ENCODE data around the gene NUP153.

NUP153 gene

DNA sequence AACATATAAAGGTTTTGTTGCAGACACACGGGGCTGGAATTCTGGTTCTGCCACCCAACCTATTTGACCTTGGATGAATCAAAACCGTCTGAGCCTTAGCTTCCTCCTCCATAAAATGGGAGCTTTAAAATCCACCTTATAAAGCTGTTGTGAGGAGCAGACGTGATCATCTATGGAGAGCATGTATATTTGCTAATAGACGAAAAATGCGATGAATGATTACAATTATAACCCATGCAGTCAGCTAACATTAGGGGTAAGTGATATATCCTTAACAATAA, 586 bp upstream of the NUP153 start:
- H3K9ac ChIP-seq (ENCODE audit: low read length), result no peak overlapping the region
- H3K27me3 ChIP-seq (ENCODE audit: control insufficient read depth, insufficient read depth, low read length), result no peaks in the 10 kb centered on the region
- H3K36me3 ChIP-seq (ENCODE audit: control insufficient read depth, insufficient read depth, low read length), result no peaks in the 10 kb centered on the region
- peak overlapping the region; percentile 68 for H3K27ac ChIP-seq (ENCODE audit: low read depth, low read length)
- H3K4me3 ChIP-seq (ENCODE audit: low read length), result peak overlapping the region; percentile 65
- peaks cover 6% of the 10 kb centered on the region for H3K4me1 ChIP-seq (ENCODE audit: control insufficient read depth, insufficient read depth, low read length)

DNA sequence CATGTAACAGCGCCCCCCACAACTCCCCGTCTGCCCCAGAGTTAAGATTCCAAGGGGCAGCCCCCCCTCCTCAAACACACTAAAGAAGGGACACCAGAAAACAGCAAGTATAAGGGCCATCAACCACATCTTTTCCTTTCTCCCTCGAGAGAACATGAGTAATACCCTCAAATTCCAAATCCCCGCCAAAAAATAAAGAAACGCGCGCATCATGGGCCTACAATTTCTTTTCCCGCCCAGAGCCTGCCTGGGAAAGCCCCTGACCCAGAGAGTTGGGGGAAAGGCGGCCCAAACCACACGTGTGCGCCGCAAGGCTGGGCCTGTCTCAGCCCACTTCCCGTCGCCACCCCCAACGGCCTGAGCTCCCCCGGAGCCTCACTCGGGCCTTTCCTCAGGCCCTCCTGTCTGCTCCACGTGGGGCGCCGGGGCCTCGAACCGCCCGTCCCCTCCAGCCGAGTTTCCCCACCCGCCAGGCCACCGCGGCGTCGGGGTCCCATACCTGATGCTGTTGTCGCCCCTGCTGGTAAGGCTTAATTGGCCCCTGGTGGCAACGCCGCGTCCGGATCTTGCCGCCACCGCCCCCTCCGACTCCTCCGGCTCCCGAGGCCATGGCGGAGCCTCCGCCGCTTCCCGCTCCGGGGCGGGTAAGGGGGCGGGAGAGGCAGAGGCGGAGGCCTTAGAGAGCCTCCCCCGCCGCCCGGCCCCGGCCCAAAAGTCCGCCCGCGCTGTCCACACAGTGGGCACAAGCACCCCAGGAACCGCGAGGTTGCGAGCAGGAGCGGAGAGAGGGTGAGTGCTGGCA, 746 bp downstream of the NUP153 start:
- Histone ChIP-seq H3K27me3 (ENCODE audit: control insufficient read depth, insufficient read depth, low read length) (no peaks in the 10 kb centered on the region), H3K9ac (ENCODE audit: low read length) (peak overlapping the region; percentile 88), H3K36me3 (ENCODE audit: control insufficient read depth, insufficient read depth, low read length) (no peaks in the 10 kb centered on the region), H3K4me3 (ENCODE audit: low read length) (peak overlapping the region; percentile 84), H3K27ac (ENCODE audit: low read depth, low read length) (peak overlapping the region; percentile 100), H3K4me1 (ENCODE audit: control insufficient read depth, insufficient read depth, low read length) (peaks cover 6% of the 10 kb centered on the region)

DNA sequence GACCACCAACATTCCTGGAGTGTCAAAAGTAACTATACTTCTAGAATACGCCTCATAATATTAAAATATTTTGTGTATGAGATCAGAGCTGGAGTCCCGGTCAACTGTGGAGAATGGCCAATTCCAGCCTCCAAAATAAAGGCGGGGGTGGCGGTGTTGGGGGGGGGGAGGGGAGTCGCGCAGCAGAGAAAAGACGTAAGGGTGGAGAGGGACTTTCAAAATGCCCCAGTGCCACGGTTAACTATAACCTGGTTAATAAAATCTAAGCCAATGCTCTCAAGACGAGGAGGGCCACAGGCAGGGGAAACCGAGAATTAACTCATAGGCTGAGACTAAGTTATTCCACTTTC, 1.3 kb downstream of the NUP153 start:
- peaks cover 6% of the 10 kb centered on the region for H3K4me1 ChIP-seq (ENCODE audit: control insufficient read depth, insufficient read depth, low read length)
- H3K9ac ChIP-seq (ENCODE audit: low read length), result peak overlapping the region; percentile 88
- peak overlapping the region; percentile 84 for H3K4me3 ChIP-seq (ENCODE audit: low read length)
- H3K27ac ChIP-seq (ENCODE audit: low read depth, low read length), result peak overlapping the region; percentile 100
- no peaks in the 10 kb centered on the region for H3K36me3 ChIP-seq (ENCODE audit: control insufficient read depth, insufficient read depth, low read length)
- H3K27me3 ChIP-seq (ENCODE audit: control insufficient read depth, insufficient read depth, low read length), result no peaks in the 10 kb centered on the region

DNA sequence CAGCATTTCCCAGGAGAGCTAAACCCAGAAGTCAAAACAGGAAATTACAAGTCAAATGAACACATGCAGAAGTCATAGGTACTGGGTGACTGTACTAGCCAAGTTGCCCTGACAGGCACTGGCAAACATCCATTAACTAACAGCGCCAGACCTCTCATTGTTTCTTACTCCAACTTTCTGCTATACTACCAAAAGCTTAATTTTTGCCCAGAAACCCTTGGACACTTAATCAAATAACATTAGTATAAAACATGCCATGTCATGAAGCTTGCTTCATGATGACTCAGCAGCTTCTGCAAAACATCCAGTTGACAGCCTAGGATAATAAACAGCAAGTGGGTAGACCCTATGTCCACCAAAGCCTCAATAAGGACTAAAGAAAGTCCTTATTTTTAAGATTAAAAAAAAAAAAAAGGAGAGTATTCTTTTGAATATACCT, 3.5 kb downstream of the NUP153 start:
- no peaks in the 10 kb centered on the region for H3K27me3 ChIP-seq (ENCODE audit: control insufficient read depth, insufficient read depth, low read length)
- peaks cover 6% of the 10 kb centered on the region for H3K4me1 ChIP-seq (ENCODE audit: control insufficient read depth, insufficient read depth, low read length)
- H3K36me3 ChIP-seq (ENCODE audit: control insufficient read depth, insufficient read depth, low read length), result no peaks in the 10 kb centered on the region
- H3K27ac ChIP-seq (ENCODE audit: low read depth, low read length), result no peak overlapping the region
- no peak overlapping the region for H3K4me3 ChIP-seq (ENCODE audit: low read length)
- no peak overlapping the region for H3K9ac ChIP-seq (ENCODE audit: low read length)

DNA sequence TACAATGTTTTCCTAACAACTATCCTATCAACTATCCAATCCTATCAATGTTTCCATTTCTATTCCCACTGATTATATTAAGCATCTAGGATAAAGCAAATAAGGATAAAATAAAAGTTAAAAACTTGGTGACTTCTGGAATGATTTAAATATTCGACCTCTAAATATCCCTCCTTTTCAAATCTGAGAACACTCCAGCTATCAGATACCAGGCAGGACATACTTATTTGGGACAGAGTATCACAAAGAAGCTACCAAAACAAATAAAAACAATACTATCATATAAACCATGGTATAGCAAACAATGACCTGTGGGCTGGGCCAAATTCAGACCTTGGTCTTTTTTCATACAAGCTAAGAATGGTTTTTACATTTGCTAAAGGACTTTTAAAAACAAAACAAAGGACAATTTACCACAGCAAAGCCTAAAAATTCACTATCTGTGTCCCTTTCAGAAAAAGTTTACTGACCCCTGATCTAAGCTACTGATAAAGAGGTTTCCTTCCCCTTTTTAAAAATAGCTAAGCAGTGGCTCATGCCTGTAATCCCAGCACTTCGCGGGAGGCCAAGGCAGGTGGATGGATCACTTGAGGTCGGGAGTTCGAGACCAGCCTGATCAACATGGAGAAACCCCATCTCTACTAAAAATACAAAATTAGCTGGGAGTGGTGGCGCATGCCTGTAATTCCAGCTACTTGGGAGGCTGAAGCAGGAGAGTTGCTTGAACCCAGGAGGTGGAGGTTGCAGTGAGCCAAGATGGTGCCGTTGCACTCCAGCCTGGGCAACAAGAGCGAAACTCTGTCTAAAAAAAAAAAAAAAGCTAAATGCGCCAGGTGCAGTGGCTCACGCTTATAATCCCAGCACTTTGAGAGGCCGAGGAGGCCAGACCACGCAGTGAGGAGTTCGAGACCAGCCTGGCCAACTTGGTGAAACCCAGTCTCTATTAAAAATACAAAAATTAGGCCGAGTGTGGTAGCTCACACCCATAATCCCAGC, 6.0 kb downstream of the NUP153 start:
- H3K4me3 ChIP-seq (ENCODE audit: low read length), result no peak overlapping the region
- H3K36me3 ChIP-seq (ENCODE audit: control insufficient read depth, insufficient read depth, low read length), result no peaks in the 10 kb centered on the region
- H3K27ac ChIP-seq (ENCODE audit: low read depth, low read length), result no peak overlapping the region
- peaks cover 6% of the 10 kb centered on the region for H3K4me1 ChIP-seq (ENCODE audit: control insufficient read depth, insufficient read depth, low read length)
- no peak overlapping the region for H3K9ac ChIP-seq (ENCODE audit: low read length)
- H3K27me3 ChIP-seq (ENCODE audit: control insufficient read depth, insufficient read depth, low read length), result no peaks in the 10 kb centered on the region

DNA sequence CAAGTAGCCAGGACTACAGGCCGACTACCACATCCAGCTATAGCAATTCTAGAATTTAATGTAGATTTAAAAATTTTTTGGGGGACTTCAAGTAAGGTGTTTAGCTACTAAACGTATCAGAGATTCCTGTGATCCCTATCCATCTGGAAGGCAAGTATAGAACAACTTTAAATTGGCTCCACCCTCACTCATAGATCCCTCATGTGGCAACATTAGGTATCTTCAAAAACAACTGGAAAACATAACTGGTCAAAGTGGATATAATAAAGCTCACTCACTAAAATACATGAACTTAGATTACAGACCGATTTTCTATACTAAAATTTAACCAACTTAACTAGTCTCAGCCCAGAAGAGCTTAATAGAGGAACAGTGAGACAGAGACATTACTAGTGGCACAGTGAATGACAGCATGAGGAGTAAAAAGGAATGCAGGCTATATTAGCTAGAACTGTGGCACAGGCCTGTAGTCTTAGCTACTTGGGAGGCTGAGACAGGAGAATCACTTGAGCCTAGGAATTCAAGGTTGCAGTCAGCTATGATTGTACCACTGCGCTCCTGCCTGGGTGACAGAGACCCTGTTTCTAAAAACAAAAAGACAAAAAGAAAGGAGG, 14.7 kb downstream of the NUP153 start:
- Histone ChIP-seq H3K27ac (ENCODE audit: low read depth, low read length) (no peak overlapping the region), H3K36me3 (ENCODE audit: control insufficient read depth, insufficient read depth, low read length) (no peaks in the 10 kb centered on the region), H3K9ac (ENCODE audit: low read length) (no peak overlapping the region), H3K4me3 (ENCODE audit: low read length) (no peak overlapping the region), H3K4me1 (ENCODE audit: control insufficient read depth, insufficient read depth, low read length) (no peaks in the 10 kb centered on the region), H3K27me3 (ENCODE audit: control insufficient read depth, insufficient read depth, low read length) (no peaks in the 10 kb centered on the region)

DNA sequence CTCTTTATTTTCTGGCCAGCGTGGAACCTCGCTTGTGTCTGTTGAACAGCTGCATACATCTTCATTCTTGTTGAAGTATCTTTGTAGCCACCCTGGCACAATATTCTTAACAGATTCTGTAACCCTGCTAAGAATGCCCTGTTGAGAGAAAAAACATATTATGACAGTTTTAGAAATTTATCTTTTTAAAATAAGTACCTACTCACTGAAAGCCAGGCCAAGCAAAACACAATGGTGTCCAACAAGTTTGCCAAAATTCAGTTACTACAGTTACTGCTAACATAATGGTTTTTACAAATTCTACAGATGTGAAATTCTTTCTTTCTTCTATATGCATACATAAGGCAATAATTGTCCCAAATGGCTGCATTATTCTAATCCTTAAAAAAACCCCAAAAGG, 18.2 kb downstream of the NUP153 start:
- Histone ChIP-seq H3K9ac (ENCODE audit: low read length) (no peak overlapping the region), H3K27me3 (ENCODE audit: control insufficient read depth, insufficient read depth, low read length) (no peaks in the 10 kb centered on the region), H3K27ac (ENCODE audit: low read depth, low read length) (no peak overlapping the region), H3K36me3 (ENCODE audit: control insufficient read depth, insufficient read depth, low read length) (peaks cover 2% of the 10 kb centered on the region), H3K4me3 (ENCODE audit: low read length) (no peak overlapping the region), H3K4me1 (ENCODE audit: control insufficient read depth, insufficient read depth, low read length) (no peaks in the 10 kb centered on the region)

DNA sequence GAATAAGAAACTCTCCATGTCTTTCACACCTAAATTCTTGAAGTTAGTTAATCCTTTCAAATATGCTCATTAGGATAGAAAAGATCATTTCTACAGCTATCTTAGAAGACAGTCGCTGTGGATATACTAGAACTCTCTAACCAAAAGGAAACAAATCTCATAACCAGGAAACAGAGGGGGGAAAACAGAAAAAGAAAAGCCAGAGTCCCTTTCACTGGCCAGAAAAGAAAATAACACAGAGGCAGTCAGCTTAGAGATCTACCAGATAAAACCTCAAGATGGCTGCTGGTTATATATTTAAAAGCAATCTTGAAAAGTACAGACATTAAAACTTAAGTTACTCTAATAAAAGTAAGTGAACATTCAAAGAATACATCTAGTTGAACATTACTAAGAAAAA, 19.6 kb downstream of the NUP153 start:
- H3K27me3 ChIP-seq (ENCODE audit: control insufficient read depth, insufficient read depth, low read length), result no peaks in the 10 kb centered on the region
- no peaks in the 10 kb centered on the region for H3K4me1 ChIP-seq (ENCODE audit: control insufficient read depth, insufficient read depth, low read length)
- H3K27ac ChIP-seq (ENCODE audit: low read depth, low read length), result no peak overlapping the region

DNA sequence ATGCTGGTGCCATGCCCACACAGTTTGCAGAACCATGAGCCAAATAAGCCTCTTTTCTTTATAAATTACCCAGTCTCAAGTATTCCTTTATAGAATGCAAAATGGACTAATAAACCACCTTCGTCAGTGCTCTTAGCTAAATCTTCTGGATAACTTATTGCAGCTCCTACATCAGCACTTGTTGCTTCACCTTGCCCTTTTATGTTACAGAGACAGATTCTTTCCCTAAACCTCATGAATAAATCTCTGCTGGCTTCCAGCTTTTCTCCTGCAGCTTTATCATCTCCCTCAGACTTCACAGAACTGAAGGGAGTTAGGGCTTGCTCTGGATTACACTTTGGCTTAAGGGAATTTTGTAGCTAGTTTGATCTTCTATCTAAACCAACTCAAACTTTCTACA, 22.6 kb downstream of the NUP153 start:
- peaks cover 2% of the 10 kb centered on the region for H3K36me3 ChIP-seq (ENCODE audit: control insufficient read depth, insufficient read depth, low read length)
- H3K9ac ChIP-seq (ENCODE audit: low read length), result no peak overlapping the region
- no peak overlapping the region for H3K27ac ChIP-seq (ENCODE audit: low read depth, low read length)
- no peak overlapping the region for H3K4me3 ChIP-seq (ENCODE audit: low read length)
- H3K27me3 ChIP-seq (ENCODE audit: control insufficient read depth, insufficient read depth, low read length), result no peaks in the 10 kb centered on the region
- H3K4me1 ChIP-seq (ENCODE audit: control insufficient read depth, insufficient read depth, low read length), result no peaks in the 10 kb centered on the region

More for the DNA sequence above, 19.6 kb downstream of the NUP153 start:
- no peak overlapping the region for H3K4me3 ChIP-seq (ENCODE audit: low read length)
- peaks cover 2% of the 10 kb centered on the region for H3K36me3 ChIP-seq (ENCODE audit: control insufficient read depth, insufficient read depth, low read length)
- no peak overlapping the region for H3K9ac ChIP-seq (ENCODE audit: low read length)

DNA sequence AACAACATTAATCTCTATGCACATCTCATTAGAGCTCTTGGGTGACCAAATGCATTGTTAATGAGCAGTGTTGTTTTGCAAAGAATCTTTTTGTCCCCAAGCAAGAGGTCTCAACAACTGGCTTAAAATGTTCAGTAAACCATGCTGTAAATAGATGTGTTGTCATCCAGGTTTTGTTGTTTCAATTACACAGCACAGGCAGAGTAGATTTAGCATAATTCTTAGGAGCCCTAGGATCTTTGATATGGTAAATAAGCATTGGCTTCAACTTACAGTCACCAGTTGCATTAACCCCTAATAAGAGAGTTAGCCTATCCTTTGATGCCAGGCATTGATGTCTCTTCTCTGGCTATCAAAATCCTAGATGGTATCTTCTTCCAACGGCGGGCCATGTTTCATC, 23.3 kb downstream of the NUP153 start:
- H3K4me1 ChIP-seq (ENCODE audit: control insufficient read depth, insufficient read depth, low read length), result no peaks in the 10 kb centered on the region
- no peak overlapping the region for H3K27ac ChIP-seq (ENCODE audit: low read depth, low read length)
- H3K27me3 ChIP-seq (ENCODE audit: control insufficient read depth, insufficient read depth, low read length), result no peaks in the 10 kb centered on the region
- no peak overlapping the region for H3K4me3 ChIP-seq (ENCODE audit: low read length)
- no peak overlapping the region for H3K9ac ChIP-seq (ENCODE audit: low read length)
- H3K36me3 ChIP-seq (ENCODE audit: control insufficient read depth, insufficient read depth, low read length), result peaks cover 2% of the 10 kb centered on the region

DNA sequence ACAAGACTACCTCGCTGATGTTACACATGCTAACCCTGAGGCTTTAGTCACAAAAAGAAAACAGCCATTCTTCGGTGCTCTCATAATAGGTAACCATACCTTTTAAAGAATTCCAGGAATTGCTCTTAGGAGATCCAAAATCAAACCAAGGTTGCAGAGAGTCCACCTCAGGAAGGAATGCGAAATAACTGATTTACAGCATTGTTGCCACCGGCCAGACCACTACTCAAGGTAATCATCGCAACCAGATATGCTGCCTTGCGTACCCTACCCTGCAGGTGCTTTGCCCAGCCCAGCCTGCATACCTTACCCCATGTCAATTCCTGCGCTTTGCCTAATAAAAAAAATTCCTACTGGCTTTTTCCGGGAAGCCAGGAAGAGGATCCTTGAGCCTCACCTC, 27.0 kb downstream of the NUP153 start:
- no peak overlapping the region for H3K4me3 ChIP-seq (ENCODE audit: low read length)
- H3K27ac ChIP-seq (ENCODE audit: low read depth, low read length), result no peak overlapping the region
- H3K27me3 ChIP-seq (ENCODE audit: control insufficient read depth, insufficient read depth, low read length), result no peaks in the 10 kb centered on the region
- no peaks in the 10 kb centered on the region for H3K36me3 ChIP-seq (ENCODE audit: control insufficient read depth, insufficient read depth, low read length)
- H3K9ac ChIP-seq (ENCODE audit: low read length), result no peak overlapping the region
- H3K4me1 ChIP-seq (ENCODE audit: control insufficient read depth, insufficient read depth, low read length), result no peaks in the 10 kb centered on the region

DNA sequence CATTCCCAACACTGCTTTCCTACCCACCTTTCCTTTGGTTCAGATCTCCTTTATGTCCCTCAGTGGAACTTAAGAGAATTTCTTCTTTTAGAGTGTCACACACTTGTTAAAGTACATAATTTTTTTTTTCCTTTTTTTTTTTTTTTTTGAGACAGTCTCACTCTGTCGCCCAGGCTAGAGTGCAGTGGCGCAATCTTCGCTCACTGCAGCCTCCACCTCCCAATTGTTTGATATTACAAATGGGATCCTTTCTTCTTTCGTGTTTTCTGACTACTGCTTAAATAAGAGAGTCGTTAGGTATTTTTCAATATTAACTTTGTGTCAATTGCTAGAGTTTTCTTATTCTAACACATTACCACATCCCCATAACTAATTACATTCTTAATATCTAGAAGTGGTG, 29.1 kb downstream of the NUP153 start:
- Histone ChIP-seq H3K4me3 (ENCODE audit: low read length) (no peak overlapping the region), H3K27me3 (ENCODE audit: control insufficient read depth, insufficient read depth, low read length) (no peaks in the 10 kb centered on the region), H3K4me1 (ENCODE audit: control insufficient read depth, insufficient read depth, low read length) (no peaks in the 10 kb centered on the region), H3K36me3 (ENCODE audit: control insufficient read depth, insufficient read depth, low read length) (no peaks in the 10 kb centered on the region), H3K27ac (ENCODE audit: low read depth, low read length) (no peak overlapping the region), H3K9ac (ENCODE audit: low read length) (no peak overlapping the region)

Data from rectal smooth muscle tissue (tissue), 1 donor.